Stimulated activated CD8-positive, alpha-beta memory T cell treated with anti-CD3 and anti-CD28 coated beads, Interleukin-2, amount 100 ng/mL, for 48 hours (primary cell): ENCODE results near the gene UAP1L1.

Experiments used
- DNase-seq, 2 donors: peaks; one replicate each; pipeline ENCODE4 v3.0.0-alpha.2; 2020; ENCODE audit warnings: low read depth in 2 of 2

Gene UAP1L1

DNA sequence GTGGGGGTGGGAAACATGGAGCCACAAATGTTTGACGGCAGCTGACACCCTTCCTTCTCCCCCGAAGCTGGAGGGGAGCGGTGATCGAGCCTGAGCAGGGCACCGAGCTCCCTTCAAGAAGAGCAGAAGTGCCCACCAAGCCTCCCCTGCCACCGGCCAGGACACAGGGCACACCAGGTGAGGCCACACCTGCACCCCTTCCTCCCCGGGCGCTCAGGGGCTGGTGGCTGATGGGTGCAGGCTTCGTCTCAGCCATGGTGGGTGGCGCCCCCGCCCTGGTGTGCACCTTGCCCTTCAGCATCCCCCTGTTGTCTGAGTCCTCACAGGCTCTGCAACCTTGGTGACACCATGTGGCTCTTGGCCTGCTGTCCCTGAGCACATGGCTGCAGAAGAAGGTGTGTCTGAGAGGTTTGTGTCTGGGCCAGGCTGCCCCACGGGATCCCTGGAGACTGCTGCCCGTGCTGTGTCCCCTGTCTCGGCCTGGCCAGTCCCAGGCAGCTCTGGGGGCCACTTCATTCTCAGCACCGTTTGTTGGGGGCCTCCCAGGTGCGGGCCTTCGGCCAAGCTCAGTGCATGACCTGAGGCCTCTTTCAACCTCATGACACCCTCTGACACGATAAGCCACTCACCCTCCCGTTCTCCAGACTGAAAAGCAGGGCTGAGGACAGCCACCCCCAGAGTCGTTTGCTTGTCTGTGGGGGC is 20.6 kb downstream of the UAP1L1 start:
- DNase-seq, result no peak

- no peak for DNase-seq
Observed at GRCh38 chr9:137099231-137099630, 21.9 kb downstream of the UAP1L1 start.

GRCh38 chr9:137103206-137103999 is 26.1 kb downstream of the UAP1L1 start:
- no peak for DNase-seq

- no peak for DNase-seq
Observed at GRCh38 chr9:137105814-137106661, 28.7 kb downstream of the UAP1L1 start.

DNA sequence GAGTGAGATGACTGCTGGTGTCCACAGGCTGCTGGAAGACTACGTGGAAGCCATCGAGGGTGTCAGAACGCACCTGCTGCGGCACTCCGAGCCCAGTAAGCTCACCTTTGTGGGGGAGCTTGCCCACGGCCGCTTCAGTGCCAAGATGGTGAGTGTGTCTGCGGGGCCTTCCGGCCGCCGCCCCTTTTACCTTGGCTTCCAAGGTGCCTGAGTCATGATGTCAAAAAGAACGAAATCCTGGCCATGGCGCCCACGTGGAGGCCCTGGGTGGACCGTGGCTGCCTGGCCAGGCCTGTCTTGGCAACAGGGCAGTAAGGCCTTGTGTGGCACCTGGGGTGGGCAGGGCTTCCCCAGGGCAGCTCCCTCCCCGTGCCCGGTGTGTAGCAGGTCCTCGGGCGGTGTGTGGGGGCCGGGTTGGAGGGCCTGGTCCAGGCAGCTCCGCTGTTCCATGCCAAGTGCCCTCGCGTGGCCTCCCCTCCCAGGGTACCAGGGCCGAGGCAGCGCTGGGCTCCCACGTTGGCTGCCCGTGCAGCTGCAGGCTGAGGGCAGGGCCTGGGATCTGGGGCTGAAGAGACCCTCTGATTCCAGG is 29.4 kb downstream of the UAP1L1 start:
- DNase-seq, result no peak

DNA sequence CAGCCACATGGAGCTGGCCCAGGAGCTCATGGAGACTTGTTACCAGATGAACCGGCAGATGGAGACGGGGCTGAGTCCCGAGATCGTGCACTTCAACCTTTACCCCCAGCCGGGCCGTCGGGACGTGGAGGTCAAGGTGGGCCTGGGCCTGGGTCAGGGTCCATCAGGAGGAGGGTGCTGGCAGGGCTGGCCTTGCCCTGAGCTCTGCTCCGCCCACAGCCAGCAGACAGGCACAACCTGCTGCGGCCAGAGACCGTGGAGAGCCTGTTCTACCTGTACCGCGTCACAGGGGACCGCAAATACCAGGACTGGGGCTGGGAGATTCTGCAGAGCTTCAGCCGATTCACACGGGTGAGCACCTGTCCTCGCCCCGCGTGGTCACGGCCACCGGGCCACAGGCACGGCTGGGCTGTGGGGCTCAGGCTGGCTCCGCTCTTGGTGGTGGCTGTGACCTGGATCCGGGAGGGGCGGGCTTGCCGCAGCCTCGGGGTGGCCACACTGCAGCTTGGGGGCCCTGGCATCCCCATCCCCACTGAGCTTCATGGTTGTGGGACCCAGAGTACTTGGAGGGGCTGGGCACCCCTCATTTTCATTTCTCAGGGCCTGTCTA is 30.1 kb downstream of the UAP1L1 start:
- DNase-seq, result no peak

GRCh38 chr9:137107982-137108381 is 30.7 kb downstream of the UAP1L1 start:
- no peak for DNase-seq

DNA sequence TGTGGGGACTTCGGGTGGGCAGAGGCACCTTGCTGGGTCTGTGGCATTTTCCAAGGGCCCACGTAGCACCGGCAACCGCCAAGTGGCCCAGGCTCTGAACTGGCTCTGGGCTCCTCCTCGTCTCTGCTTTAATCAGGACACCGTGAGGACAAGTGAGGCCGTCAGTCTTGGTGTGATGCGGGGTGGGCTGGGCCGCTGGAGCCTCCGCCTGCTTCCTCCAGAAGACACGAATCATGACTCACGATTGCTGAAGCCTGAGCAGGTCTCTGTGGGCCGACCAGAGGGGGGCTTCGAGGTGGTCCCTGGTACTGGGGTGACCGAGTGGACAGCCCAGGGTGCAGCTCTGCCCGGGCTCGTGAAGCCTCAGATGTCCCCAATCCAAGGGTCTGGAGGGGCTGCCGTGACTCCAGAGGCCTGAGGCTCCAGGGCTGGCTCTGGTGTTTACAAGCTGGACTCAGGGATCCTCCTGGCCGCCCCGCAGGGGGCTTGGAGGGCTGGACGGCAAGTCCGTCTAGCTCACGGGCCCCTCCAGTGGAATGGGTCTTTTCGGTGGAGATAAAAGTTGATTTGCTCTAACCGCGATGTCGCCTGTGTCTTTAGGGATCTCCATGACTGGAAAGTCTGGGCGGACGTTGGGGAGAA is 31.4 kb downstream of the UAP1L1 start:
- no peak for DNase-seq

- DNase-seq, result no peak
Observed at GRCh38 chr9:137109250-137110146, 32.2 kb downstream of the UAP1L1 start.

DNA sequence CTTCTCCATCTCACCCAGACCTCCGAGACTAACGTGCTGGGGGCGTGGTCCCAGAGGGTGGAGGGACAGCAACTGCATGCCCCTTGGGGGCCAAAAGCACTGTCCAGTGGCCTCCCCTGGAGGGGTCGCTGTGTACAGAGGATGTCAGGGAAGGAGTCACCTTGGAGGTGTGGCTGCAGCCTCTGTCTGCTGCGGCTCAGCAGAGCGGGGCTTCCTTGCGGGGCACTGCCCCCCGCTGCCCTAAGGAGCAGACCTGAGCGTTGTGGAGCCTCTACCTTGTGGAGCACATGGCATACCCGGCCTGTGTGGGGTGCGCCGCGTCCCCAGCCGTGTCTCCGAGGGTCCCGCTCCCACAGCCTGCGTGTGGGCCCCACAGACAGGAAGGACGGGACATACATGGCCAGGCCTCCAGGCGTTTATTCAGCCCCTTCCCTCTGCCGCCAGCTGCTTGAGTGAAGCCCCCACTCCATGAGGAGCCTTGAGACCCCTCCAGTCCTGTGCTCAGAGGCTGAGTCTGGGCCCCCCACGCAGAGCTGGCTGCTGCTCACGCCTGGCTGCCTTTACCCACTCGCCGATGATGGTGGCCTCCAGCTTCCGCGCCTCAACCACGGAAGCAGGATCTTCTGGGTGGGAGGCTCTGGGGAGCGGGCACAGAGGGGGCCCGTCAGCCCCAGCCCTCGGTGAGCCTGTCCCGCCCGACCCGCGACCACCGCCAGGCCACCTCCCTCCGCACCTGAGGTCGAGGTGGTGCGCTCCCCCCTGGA is 33.0 kb downstream of the UAP1L1 start:
- DNase-seq, result no peak

DNA sequence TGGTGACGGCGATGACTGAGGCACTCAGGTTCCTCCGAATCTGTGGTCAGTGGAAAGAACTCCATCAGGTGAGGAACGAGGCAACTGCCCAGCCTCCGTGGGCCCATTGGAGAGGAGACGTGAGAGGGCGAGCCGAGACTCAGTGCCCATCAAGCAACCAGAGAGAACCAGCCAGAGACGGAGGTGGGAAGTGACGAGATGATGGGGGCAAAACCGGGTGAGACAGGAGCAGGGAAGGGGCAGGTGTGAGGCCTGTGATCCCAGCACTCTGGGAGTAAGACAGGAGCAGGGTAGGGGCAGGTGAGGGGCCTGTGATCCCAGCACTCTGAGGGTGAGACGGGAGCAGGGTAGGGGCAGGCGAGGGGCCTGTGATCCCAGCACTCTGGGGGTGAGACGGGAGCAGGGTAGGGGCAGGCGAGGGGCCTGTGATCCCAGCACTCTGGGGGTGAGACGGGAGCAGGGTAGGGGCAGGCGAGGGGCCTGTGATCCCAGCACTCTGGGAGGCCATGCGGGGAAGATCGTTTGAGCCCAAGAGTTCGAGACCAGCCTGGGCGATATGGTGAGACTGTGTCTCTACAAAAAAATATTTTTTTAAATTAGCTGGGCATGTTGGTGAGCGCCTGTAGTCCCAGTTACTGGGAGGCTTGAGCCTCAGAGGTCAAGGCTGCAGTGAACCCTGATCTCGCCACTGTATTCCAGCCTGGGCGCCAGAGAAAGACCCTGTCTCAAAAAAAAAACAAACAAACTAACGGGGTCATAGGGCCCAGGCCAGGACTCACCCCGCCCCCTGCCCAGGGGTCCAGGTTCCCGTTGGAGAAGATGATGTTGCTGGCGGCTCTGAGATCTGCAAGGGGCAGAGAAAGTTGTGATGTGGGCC is 33.8 kb downstream of the UAP1L1 start:
- DNase-seq, result no peak

DNA sequence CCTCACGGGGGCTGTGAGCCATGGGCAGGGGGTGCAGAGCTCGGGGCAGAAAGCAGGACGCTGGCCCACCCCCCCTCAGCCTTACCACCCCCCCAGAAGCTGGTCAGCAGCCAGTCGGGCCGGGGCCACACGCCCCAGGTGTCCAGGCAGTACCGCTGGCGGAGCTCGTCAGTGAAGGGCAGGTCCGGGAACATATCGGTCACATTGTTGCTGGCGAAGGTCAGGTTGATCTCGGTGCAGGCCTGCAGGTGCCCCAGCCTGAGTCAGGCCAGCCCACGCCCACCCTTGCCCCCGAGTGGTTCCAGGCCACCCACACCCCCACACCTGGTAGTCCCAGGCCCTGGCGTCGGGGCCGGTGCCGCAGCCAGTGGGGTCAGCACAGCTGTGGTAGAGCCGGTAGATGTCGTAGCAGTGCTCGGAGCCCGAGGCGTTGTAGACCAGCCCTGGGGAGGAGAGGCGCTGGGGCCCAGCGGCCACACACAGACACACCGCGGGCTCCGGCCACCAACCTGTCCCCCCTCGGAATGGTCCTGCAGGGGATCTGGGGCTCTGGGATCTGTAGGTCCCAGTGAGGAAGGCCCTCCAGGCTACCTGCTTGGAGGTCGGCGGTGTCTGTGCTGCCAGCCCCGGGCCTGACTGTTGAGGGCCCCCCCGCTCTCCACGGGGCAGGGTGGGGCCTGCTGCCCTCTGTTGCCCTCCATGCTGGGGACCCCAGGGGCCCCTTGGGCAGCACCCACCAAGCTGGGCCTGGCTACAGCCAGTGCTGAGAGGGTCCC is 34.7 kb downstream of the UAP1L1 start:
- no peak for DNase-seq

GRCh38 chr9:137112564-137113384 is 35.5 kb downstream of the UAP1L1 start:
- DNase-seq, result no peak

- no peak for DNase-seq
Observed at GRCh38 chr9:137113385-137114159, 36.3 kb downstream of the UAP1L1 start.

- no peak for DNase-seq
Observed at GRCh38 chr9:137114220-137114612, 36.9 kb downstream of the UAP1L1 start.
